Neuronal stem cell (in vitro differentiated cells): ENCODE measurements around the gene DIPK2A.

ENCODE experiments used
- DNase-seq: peaks from one replicate; pipeline ENCODE4 v3.0.0-alpha.2; 2013; ENCODE audit warnings: low spot score
- H2AFZ ChIP-seq: one replicate; pipeline ENCODE4 v1.6.1; 2013; ENCODE audit warnings: mild to moderate bottlenecking, low read length, inconsistent platforms
- H2AK5ac ChIP-seq: 2 replicates; pipeline ENCODE4 v1.6.1; 2013; ENCODE audit warnings: low read depth, mild to moderate bottlenecking, inconsistent platforms, low read length, moderate library complexity, mixed read lengths
- H2BK120ac ChIP-seq: 2 replicates; pipeline ENCODE4 v1.6.1; 2013; ENCODE audit warnings: low read depth, mild to moderate bottlenecking, inconsistent platforms, low read length, moderate library complexity, mixed read lengths
- H2BK12ac ChIP-seq: one replicate; pipeline ENCODE4 v1.6.1; 2013; ENCODE audit warnings: low read length, inconsistent platforms
- H2BK15ac ChIP-seq: 2 replicates; pipeline ENCODE4 v1.6.1; 2013; ENCODE audit warnings: mild to moderate bottlenecking, low read length, inconsistent platforms, mixed read lengths
- H2BK5ac ChIP-seq: one replicate; pipeline ENCODE4 v1.6.1; 2013; ENCODE audit warnings: inconsistent platforms, mild to moderate bottlenecking, low read length, moderate library complexity
- H3K14ac ChIP-seq: one replicate; pipeline ENCODE4 v1.6.1; 2013; ENCODE audit warnings: low read length, inconsistent platforms
- H3K18ac ChIP-seq: 2 replicates; pipeline ENCODE4 v1.6.1; 2013; ENCODE audit warnings: low read length, inconsistent platforms
- H3K23ac ChIP-seq: 2 replicates; pipeline ENCODE4 v1.6.1; 2013; ENCODE audit warnings: low read depth, mild to moderate bottlenecking, mixed read lengths, low read length, inconsistent platforms; ENCODE audit not compliant: poor library complexity
- H3K27ac ChIP-seq: replicated peaks from 3 replicates; pipeline ENCODE4 v1.5.1; 2013; ENCODE audit warnings: low read length, inconsistent platforms
- H3K27me3 ChIP-seq, 3 experiments: 2 replicates each; pipeline ENCODE4 v1.6.1; 2013; ENCODE audit warnings: low read length in 3 of 3, mild to moderate bottlenecking in 2 of 3, inconsistent platforms in 1 of 3, low read depth in 1 of 3, mixed read lengths in 1 of 3, moderate library complexity in 1 of 3; ENCODE audit not compliant: control insufficient read depth in 3 of 3, insufficient read depth in 3 of 3
- H3K36me3 ChIP-seq, 2 donors: replicated peaks in 1 of 2; 2 replicates each; pipeline ENCODE4 v1.6.1; 2013; ENCODE audit warnings: low read length in 2 of 2; ENCODE audit not compliant: control insufficient read depth in 2 of 2, insufficient read depth in 2 of 2
- H3K4ac ChIP-seq: 2 replicates; pipeline ENCODE4 v1.6.1; 2013; ENCODE audit warnings: inconsistent platforms, mild to moderate bottlenecking, low read length, moderate library complexity
- H3K4me1 ChIP-seq, 2 donors: 1 replicate in 1 of 2; 2 replicates in 1 of 2; pipeline ENCODE4 v1.6.1; 2013; ENCODE audit warnings: low read length in 2 of 2, low read depth in 1 of 2; ENCODE audit not compliant: control insufficient read depth in 2 of 2, insufficient read depth in 1 of 2
- H3K4me2 ChIP-seq: one replicate; pipeline ENCODE4 v1.6.1; 2013; ENCODE audit warnings: mild to moderate bottlenecking, low read length, inconsistent platforms; ENCODE audit not compliant: insufficient read depth, poor library complexity, severe bottlenecking
- H3K4me3 ChIP-seq, 2 donors: 2 replicates each; pipeline ENCODE4 v1.5.1; 2013; ENCODE audit warnings: low read length in 2 of 2, mild to moderate bottlenecking in 2 of 2, inconsistent platforms in 1 of 2, moderate library complexity in 1 of 2
- H3K79me1 ChIP-seq: one replicate; pipeline ENCODE4 v1.6.1; 2013; ENCODE audit warnings: low read depth, mild to moderate bottlenecking, inconsistent platforms, low read length, moderate library complexity
- H3K9ac ChIP-seq: one replicate; pipeline ENCODE4 v1.6.1; 2013; ENCODE audit warnings: mild to moderate bottlenecking, low read depth, low read length, inconsistent platforms; ENCODE audit not compliant: poor library complexity
- H3K9me3 ChIP-seq, 2 donors: replicated peaks in 1 of 2; 2 replicates each; pipeline versions ENCODE3 to v1.6.1; 2013; ENCODE audit warnings: low read length in 2 of 2, mild to moderate bottlenecking in 2 of 2, inconsistent platforms in 1 of 2, low read depth in 1 of 2, mixed read lengths in 1 of 2, moderate library complexity in 1 of 2; ENCODE audit not compliant: control insufficient read depth in 2 of 2, insufficient read depth in 1 of 2
- H4K8ac ChIP-seq: one replicate; pipeline ENCODE4 v1.6.1; 2013; ENCODE audit warnings: low read depth, mild to moderate bottlenecking, inconsistent platforms, low read length, moderate library complexity
- H4K91ac ChIP-seq: one replicate; pipeline ENCODE4 v1.6.1; 2013; ENCODE audit warnings: low read length, low read depth, mild to moderate bottlenecking, inconsistent platforms; ENCODE audit not compliant: poor library complexity
- WGBS, 2 donors: extraction: QIAGEN DNeasy Blood & Tissue Kit; methylation state at CpG; one replicate each; pipeline ENCODE4 v1.1.7; 2013; ENCODE audit warnings: missing lambda C conversion rate in 2 of 2, mixed read lengths in 1 of 2; ENCODE audit not compliant: insufficient read length in 2 of 2, insufficient replicate concordance in 1 of 2; ENCODE audit errors: extremely low coverage in 2 of 2; 5-methylcytosine and 5-hydroxymethylcytosine counted together

Gene DIPK2A

GRCh38 chr3:143988306-143988705, 16.7 kb downstream of the DIPK2A start:
- Histone ChIP-seq H4K8ac (no peak overlapping the region), H4K91ac (no peak overlapping the region), H3K27ac (no peak overlapping the region), H3K4ac (no peak overlapping the region), H3K4me2 (no peak overlapping the region), H2AFZ (no peak overlapping the region), H3K79me1 (no peaks in the 10 kb centered on the region), H3K9me3 (peaks cover 0 to 16% of the 10 kb centered on the region in 2 donors), H3K23ac (no peak overlapping the region), H3K14ac (no peak overlapping the region), H2BK15ac (no peak overlapping the region), H3K9ac (no peak overlapping the region), H3K36me3 (peaks cover 2 to 52% of the 10 kb centered on the region in 2 donors), H3K27me3 (no peaks in the 10 kb centered on the region), H3K18ac (no peak overlapping the region), H3K4me1 (no peaks in the 10 kb centered on the region), H3K4me3 (no peak overlapping the region), H2AK5ac (no peak overlapping the region), H2BK5ac (no peak overlapping the region), H2BK120ac (no peak overlapping the region), H2BK12ac (no peak overlapping the region)
- DNase-seq: no peak
- no CpG with 5 or more reads among the region's 3 CpGs for WGBS, 2 donors

DNA sequence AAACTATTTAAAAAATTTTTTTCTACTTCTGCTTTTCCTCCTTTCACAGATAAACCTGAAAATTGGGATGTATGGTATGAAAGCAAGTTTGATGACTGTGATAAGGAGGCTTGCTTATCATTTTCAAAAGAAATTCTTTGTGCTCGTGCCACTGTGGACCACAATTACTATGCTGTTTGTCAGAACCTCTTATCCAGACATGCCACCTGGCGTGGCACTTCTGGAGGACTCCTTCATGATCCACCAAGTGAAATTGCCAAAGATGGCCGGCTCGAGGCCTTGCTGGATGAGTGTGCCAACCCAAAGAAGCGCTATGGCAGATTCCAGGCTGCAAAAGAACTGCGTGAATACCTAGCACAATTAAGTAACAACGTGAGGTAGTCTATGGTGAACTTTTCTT, 17.8 kb downstream of the DIPK2A start:
- Histone ChIP-seq H3K4me3 (no peak overlapping the region), H2BK5ac (no peak overlapping the region), H4K8ac (no peak overlapping the region), H3K36me3 (peaks cover 2 to 58% of the 10 kb centered on the region in 2 donors), H3K18ac (no peak overlapping the region), H2BK12ac (no peak overlapping the region), H3K4ac (no peak overlapping the region), H3K27me3 (no peaks in the 10 kb centered on the region), H2AK5ac (no peak overlapping the region), H2AFZ (no peak overlapping the region), H3K27ac (no peak overlapping the region), H3K23ac (no peak overlapping the region), H3K9ac (no peak overlapping the region), H3K79me1 (no peaks in the 10 kb centered on the region), H3K14ac (no peak overlapping the region), H2BK120ac (no peak overlapping the region), H3K9me3 (peaks cover 0 to 13% of the 10 kb centered on the region in 2 donors), H2BK15ac (no peak overlapping the region), H3K4me2 (no peak overlapping the region), H4K91ac (no peak overlapping the region), H3K4me1 (no peaks in the 10 kb centered on the region)
- WGBS, 2 donors: no CpG with 5 or more reads among the region's 7 CpGs
- DNase-seq: no peak

DNA sequence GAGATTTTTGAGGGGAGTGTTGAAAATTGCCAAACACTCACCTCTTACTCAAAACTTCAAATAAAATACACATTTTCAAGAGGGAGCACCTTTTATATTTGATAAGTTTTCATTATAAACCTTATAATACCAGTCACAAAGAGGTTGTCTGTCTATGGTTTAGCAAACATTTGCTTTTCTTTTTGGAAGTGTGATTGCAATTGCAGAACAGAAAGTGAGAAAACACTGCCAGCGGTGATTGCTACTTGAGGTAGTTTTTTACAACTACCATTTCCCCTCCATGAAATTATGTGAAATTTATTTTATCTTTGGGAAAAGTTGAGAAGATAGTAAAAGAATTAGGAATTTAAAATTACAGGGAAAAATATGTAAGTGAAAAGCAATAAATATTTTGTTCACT, 20.1 kb downstream of the DIPK2A start:
- no peak overlapping the region for H3K18ac ChIP-seq
- H2BK15ac ChIP-seq: no peak overlapping the region
- H3K23ac ChIP-seq: no peak overlapping the region
- no peak overlapping the region for H3K27ac ChIP-seq
- H2AFZ ChIP-seq: no peak overlapping the region
- no peak overlapping the region for H4K91ac ChIP-seq
- no peak overlapping the region for H3K9ac ChIP-seq
- no peak overlapping the region for H4K8ac ChIP-seq
- peaks cover 2 to 58% of the 10 kb centered on the region in 2 donors for H3K36me3 ChIP-seq
- DNase-seq: no peak
- H3K4me1 ChIP-seq: no peaks in the 10 kb centered on the region
- no peaks in the 10 kb centered on the region for H3K27me3 ChIP-seq
- WGBS, 2 donors: no CpG with 5 or more reads among the region's 1 CpG
- no peak overlapping the region for H2AK5ac ChIP-seq
- no peak overlapping the region for H2BK12ac ChIP-seq
- H3K79me1 ChIP-seq: no peaks in the 10 kb centered on the region
- H2BK5ac ChIP-seq: no peak overlapping the region
- H3K4me3 ChIP-seq: no peak overlapping the region
- no peak overlapping the region for H3K4me2 ChIP-seq
- no peak overlapping the region for H3K14ac ChIP-seq
- no peak overlapping the region for H2BK120ac ChIP-seq
- H3K4ac ChIP-seq: no peak overlapping the region
- no peaks in the 10 kb centered on the region for H3K9me3 ChIP-seq

- WGBS, 2 donors: no CpG with 5 or more reads among the region's 6 CpGs
- H3K14ac ChIP-seq: no peak overlapping the region
These were observed 26.6 kb downstream of the DIPK2A start for GRCh38 chr3:143998266-143998665.

More at GRCh38 chr3:143998266-143998665, 26.6 kb downstream of the DIPK2A start:
- DNase-seq: no peak
- Histone ChIP-seq H4K8ac (no peak overlapping the region), H3K9me3 (no peaks in the 10 kb centered on the region), H3K27ac (no peak overlapping the region), H3K27me3 (no peaks in the 10 kb centered on the region), H3K4me2 (no peak overlapping the region), H3K4me3 (no peak overlapping the region), H3K18ac (no peak overlapping the region), H3K23ac (no peak overlapping the region), H2BK5ac (no peak overlapping the region), H2AK5ac (no peak overlapping the region), H4K91ac (no peak overlapping the region), H2BK12ac (no peak overlapping the region), H3K36me3 (peaks cover 0 to 10% of the 10 kb centered on the region in 2 donors), H3K9ac (no peak overlapping the region), H2AFZ (no peak overlapping the region), H3K79me1 (no peaks in the 10 kb centered on the region), H2BK15ac (no peak overlapping the region), H2BK120ac (no peak overlapping the region), H3K4me1 (no peaks in the 10 kb centered on the region), H3K4ac (no peak overlapping the region)
